Parathyroid adenoma (tissue), 2 donors: ENCODE measurements around the gene PEAK1.

ENCODE experiments used
- H2AFZ ChIP-seq: fragments of 300-600 bp; sonication (generic); one replicate; pipeline ENCODE4 v1.7.0; 2017; ENCODE audit warnings: antibody characterized with exemption, mild to moderate bottlenecking
- H3K27ac ChIP-seq: fragments of 300-600 bp; sonication (generic); one replicate; pipeline ENCODE4 v1.7.0; 2017
- H3K27me3 ChIP-seq: fragments of 300-600 bp; sonication (generic); one replicate; pipeline ENCODE4 v1.7.0; 2017; ENCODE audit warnings: low read length; ENCODE audit not compliant: control insufficient read depth, insufficient read depth
- H3K36me3 ChIP-seq: fragments of 300-600 bp; sonication (generic); one replicate; pipeline ENCODE4 v1.7.0; 2017; ENCODE audit warnings: low read length; ENCODE audit not compliant: control insufficient read depth, insufficient read depth
- H3K4me1 ChIP-seq: fragments of 300-600 bp; sonication (generic); one replicate; pipeline ENCODE4 v1.7.0; 2017; ENCODE audit warnings: control low read depth
- H3K4me2 ChIP-seq: fragments of 300-600 bp; sonication (generic); one replicate; pipeline ENCODE4 v1.7.0; 2017; ENCODE audit warnings: low read length
- H3K4me3 ChIP-seq: fragments of 300-600 bp; sonication (generic); one replicate; pipeline ENCODE4 v1.7.0; 2017; ENCODE audit warnings: low read depth, low read length
- H3K79me2 ChIP-seq: fragments of 300-600 bp; sonication (generic); one replicate; pipeline ENCODE4 v1.7.0; 2017; ENCODE audit warnings: control low read depth
- H3K9ac ChIP-seq: fragments of 300-600 bp; sonication (generic); one replicate; pipeline ENCODE4 v1.7.0; 2017; ENCODE audit warnings: mild to moderate bottlenecking
- H3K9me3 ChIP-seq: fragments of 300-600 bp; sonication (generic); one replicate; pipeline ENCODE4 v1.7.0; 2017; ENCODE audit warnings: low read length; ENCODE audit not compliant: control insufficient read depth
- TF ChIP-seq, protein P1 (sequence below): fragments of 300-600 bp; sonication (generic); IDR thresholded peaks from one replicate; pipeline ENCODE4 v1.7.0; 2017; ENCODE audit warnings: antibody characterized with exemption, mild to moderate bottlenecking
- donor health status: primary hyperparathyroidism.

The PEAK1 gene

GRCh38 chr15:77145370-77145769, 274.5 kb downstream of the PEAK1 start:
- TF ChIP-seq, protein P1, sequence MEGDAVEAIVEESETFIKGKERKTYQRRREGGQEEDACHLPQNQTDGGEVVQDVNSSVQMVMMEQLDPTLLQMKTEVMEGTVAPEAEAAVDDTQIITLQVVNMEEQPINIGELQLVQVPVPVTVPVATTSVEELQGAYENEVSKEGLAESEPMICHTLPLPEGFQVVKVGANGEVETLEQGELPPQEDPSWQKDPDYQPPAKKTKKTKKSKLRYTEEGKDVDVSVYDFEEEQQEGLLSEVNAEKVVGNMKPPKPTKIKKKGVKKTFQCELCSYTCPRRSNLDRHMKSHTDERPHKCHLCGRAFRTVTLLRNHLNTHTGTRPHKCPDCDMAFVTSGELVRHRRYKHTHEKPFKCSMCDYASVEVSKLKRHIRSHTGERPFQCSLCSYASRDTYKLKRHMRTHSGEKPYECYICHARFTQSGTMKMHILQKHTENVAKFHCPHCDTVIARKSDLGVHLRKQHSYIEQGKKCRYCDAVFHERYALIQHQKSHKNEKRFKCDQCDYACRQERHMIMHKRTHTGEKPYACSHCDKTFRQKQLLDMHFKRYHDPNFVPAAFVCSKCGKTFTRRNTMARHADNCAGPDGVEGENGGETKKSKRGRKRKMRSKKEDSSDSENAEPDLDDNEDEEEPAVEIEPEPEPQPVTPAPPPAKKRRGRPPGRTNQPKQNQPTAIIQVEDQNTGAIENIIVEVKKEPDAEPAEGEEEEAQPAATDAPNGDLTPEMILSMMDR, result no peak
- H3K4me3 ChIP-seq, result no peak overlapping the region

DNA sequence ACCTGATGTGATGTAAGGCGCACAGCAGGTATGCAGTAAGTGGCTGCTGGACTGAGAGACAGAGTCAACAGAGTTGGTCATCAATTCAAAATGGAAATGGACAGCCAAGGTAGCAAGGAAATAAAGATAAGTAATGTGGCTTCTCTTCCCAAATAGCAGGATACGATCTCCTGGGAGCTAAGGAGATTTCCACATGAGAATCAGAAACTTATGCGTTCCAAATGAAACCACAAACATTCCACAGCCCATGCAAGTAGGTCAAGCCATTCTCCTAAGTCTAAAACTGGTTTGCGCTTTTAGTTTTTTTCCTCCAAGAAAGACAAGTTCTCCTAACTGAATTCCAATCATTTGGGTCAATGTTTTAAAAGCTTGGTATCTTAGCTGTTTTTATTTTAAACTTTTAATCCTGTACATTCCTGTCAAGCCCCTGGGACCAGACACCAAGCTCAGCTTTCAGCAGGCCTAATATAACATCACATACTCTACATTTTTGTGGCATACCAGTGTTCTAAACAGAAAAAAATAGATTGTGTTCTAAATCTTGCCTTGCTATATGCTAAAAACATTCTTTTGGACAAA, 275.3 kb downstream of the PEAK1 start:
- H3K9ac ChIP-seq, result no peak overlapping the region
- peak overlapping the region; percentile 24 for H3K27ac ChIP-seq
- no peaks in the 10 kb centered on the region for H3K36me3 ChIP-seq
- TF ChIP-seq, protein P1, result no peak
- H3K9me3 ChIP-seq, result no peaks in the 10 kb centered on the region
- H2AFZ ChIP-seq, result no peak overlapping the region
- H3K4me3 ChIP-seq, result no peak overlapping the region
- no peaks in the 10 kb centered on the region for H3K79me2 ChIP-seq
- H3K4me2 ChIP-seq, result no peak overlapping the region
- no peaks in the 10 kb centered on the region for H3K27me3 ChIP-seq
- H3K4me1 ChIP-seq, result no peaks in the 10 kb centered on the region

More at GRCh38 chr15:77145370-77145769, 274.5 kb downstream of the PEAK1 start:
- no peaks in the 10 kb centered on the region for H3K9me3 ChIP-seq
- no peaks in the 10 kb centered on the region for H3K36me3 ChIP-seq
- no peak overlapping the region for H3K27ac ChIP-seq
- no peaks in the 10 kb centered on the region for H3K79me2 ChIP-seq
- no peaks in the 10 kb centered on the region for H3K27me3 ChIP-seq
- H3K4me1 ChIP-seq, result no peaks in the 10 kb centered on the region
- H3K9ac ChIP-seq, result no peak overlapping the region
- no peak overlapping the region for H2AFZ ChIP-seq
- H3K4me2 ChIP-seq, result no peak overlapping the region

GRCh38 chr15:77144026-77144425, 275.9 kb downstream of the PEAK1 start:
- no peak overlapping the region for H2AFZ ChIP-seq
- H3K9ac ChIP-seq, result no peak overlapping the region
- no peaks in the 10 kb centered on the region for H3K9me3 ChIP-seq
- no peak overlapping the region for H3K4me2 ChIP-seq
- H3K79me2 ChIP-seq, result no peaks in the 10 kb centered on the region
- TF ChIP-seq, protein P1, result no peak
- H3K36me3 ChIP-seq, result no peaks in the 10 kb centered on the region
- no peaks in the 10 kb centered on the region for H3K27me3 ChIP-seq
- H3K4me1 ChIP-seq, result no peaks in the 10 kb centered on the region
- H3K4me3 ChIP-seq, result no peak overlapping the region
- peak overlapping the region; percentile 24 for H3K27ac ChIP-seq

DNA sequence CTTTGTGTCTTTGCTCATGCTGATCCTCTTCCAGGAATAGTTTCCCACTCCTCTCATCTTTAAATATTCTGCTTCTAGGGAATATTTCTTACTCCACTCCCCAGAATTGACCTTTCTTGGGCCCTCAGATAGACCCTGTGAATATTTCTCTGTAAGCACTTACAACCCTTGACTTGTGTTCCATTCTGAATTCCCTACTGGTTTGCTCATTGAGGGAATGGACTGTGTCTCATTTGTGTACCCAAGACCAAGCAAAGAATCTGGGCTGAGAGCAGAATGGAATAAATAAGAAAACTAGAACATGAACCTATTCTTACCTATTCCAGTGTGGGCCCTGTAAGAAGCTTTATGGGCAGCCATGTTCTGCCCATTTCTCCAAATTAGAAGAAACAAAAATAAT, 276.3 kb downstream of the PEAK1 start:
- Histone ChIP-seq H2AFZ (no peak overlapping the region), H3K27ac (peak overlapping the region; percentile 24)

DNA sequence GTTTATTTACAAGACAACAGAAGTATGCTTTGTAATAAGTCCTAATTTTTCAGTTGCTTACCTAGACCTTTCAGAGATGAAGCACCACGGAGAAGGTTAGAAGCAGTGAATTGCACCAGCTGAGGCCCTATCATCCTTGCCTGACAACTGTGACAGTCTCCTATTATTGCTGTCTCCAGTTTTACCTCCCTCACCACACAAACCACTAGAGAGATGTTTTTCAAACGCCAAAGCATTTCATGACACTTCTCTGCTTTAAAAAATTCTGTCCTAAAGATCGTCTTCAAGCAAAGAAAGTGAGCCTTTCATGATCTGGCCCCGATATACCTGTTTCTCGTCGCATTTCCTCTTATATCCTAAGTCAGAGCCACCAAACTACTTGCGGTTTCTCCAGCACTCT, 276.7 kb downstream of the PEAK1 start:
- Histone ChIP-seq H3K4me3 (no peak overlapping the region), H3K27ac (no peak overlapping the region), H2AFZ (no peak overlapping the region), H3K36me3 (no peaks in the 10 kb centered on the region), H3K79me2 (no peaks in the 10 kb centered on the region), H3K4me2 (no peak overlapping the region), H3K27me3 (no peaks in the 10 kb centered on the region), H3K9me3 (no peaks in the 10 kb centered on the region), H3K4me1 (no peaks in the 10 kb centered on the region), H3K9ac (no peak overlapping the region)
- TF ChIP-seq, protein P1, result no peak

More for the DNA sequence above, 276.3 kb downstream of the PEAK1 start:
- no peak overlapping the region for H3K4me2 ChIP-seq
- no peaks in the 10 kb centered on the region for H3K27me3 ChIP-seq
- TF ChIP-seq, protein P1, result no peak
- H3K4me1 ChIP-seq, result no peaks in the 10 kb centered on the region
- H3K9ac ChIP-seq, result no peak overlapping the region
- no peaks in the 10 kb centered on the region for H3K36me3 ChIP-seq
- H3K9me3 ChIP-seq, result no peaks in the 10 kb centered on the region
- no peak overlapping the region for H3K4me3 ChIP-seq
- no peaks in the 10 kb centered on the region for H3K79me2 ChIP-seq
